HG03378 (cell line): ENCODE results near the gene EPO.

Source experiments
- ATAC-seq: cut with Tn5 transposase; IDR thresholded peaks from one replicate; pipeline ENCODE4 v1.9.1; 2021; ENCODE audit warnings: mild to moderate bottlenecking, moderate library complexity; ENCODE audit not compliant: unreplicated experiment

The EPO gene

GRCh38 chr7:100720279-100720670, at the start of gene EPO:
TSS of gene EPO (plus strand) at chr7:100720468. CDS start at chr7:100720981, 513 bp downstream.
- ATAC-seq = no peak

GRCh38 chr7:100671353-100672327, 48.6 kb upstream of the EPO start:
- ATAC-seq = no peak

- peak; percentile 56 for ATAC-seq
These were observed 46.8 kb upstream of the EPO start, which contains the start of gene GNB2 for GRCh38 chr7:100673302-100673941. TSS of gene GNB2 (plus strand) at chr7:100673740. CDS start at chr7:100676266, 2,526 bp downstream.

GRCh38 chr7:100673942-100674410, 46.3 kb upstream of the EPO start:
- ATAC-seq = no peak

- no peak for ATAC-seq
These were observed 45.7 kb upstream of the EPO start for GRCh38 chr7:100674411-100675104.

GRCh38 chr7:100675105-100675451, 45.2 kb upstream of the EPO start:
- no peak for ATAC-seq

GRCh38 chr7:100675581-100676350, 44.5 kb upstream of the EPO start:
- ATAC-seq = peak; percentile 36

- no peak for ATAC-seq
These were observed 43.6 kb upstream of the EPO start for GRCh38 chr7:100676501-100677306.

GRCh38 chr7:100677308-100678267, 42.7 kb upstream of the EPO start:
- ATAC-seq = no peak

- no peak for ATAC-seq
These were observed 41.8 kb upstream of the EPO start for GRCh38 chr7:100678291-100678984.

- ATAC-seq = no peak
These were observed 40.9 kb upstream of the EPO start for GRCh38 chr7:100679129-100679926.

- ATAC-seq = no peak
These were observed 40.2 kb upstream of the EPO start for GRCh38 chr7:100679927-100680575.

- no peak for ATAC-seq
These were observed 39.5 kb upstream of the EPO start for GRCh38 chr7:100680576-100681271.

GRCh38 chr7:100681491-100682227, 38.6 kb upstream of the EPO start:
- ATAC-seq = no peak

GRCh38 chr7:100682228-100682741, 38.0 kb upstream of the EPO start:
- ATAC-seq = no peak
